NCI-H1694 treated with DMSO at 0.1 percent for 48 hours (cell line): Measurements from ENCODE around the gene FPR1.

Source experiments
- DNase-seq: peaks from one replicate; lab custom pipeline; 2025; lab: John Stamatoyannopoulos, UW

The FPR1 gene

GRCh38 chr19:51737389-51737788 lies 14.3 kb downstream of the FPR1 start:
- no peak for DNase-seq

- DNase-seq: no peak
These were observed 15.8 kb downstream of the FPR1 start for GRCh38 chr19:51735759-51736449.

GRCh38 chr19:51733742-51734522 lies 17.7 kb downstream of the FPR1 start:
- no peak for DNase-seq

GRCh38 chr19:51729781-51730180 lies 21.9 kb downstream of the FPR1 start:
- no peak for DNase-seq

GRCh38 chr19:51727349-51727880 lies 24.3 kb downstream of the FPR1 start:
- no peak for DNase-seq

- DNase-seq: no peak
These were observed 25.6 kb downstream of the FPR1 start for GRCh38 chr19:51726049-51726448.

GRCh38 chr19:51724543-51724942 lies 27.1 kb downstream of the FPR1 start:
- no peak for DNase-seq

- DNase-seq: no peak
These were observed 29.2 kb downstream of the FPR1 start for GRCh38 chr19:51722492-51722891.

GRCh38 chr19:51721905-51722304 lies 29.8 kb downstream of the FPR1 start:
- no peak for DNase-seq

- no peak for DNase-seq
These were observed 32.3 kb downstream of the FPR1 start for GRCh38 chr19:51719251-51719988.

- no peak for DNase-seq
These were observed 34.8 kb downstream of the FPR1 start for GRCh38 chr19:51716925-51717324.

- no peak for DNase-seq
These were observed 35.8 kb downstream of the FPR1 start for GRCh38 chr19:51715850-51716249.

- no peak for DNase-seq
These were observed 36.8 kb downstream of the FPR1 start for GRCh38 chr19:51714848-51715247.

- no peak for DNase-seq
These were observed 38.1 kb downstream of the FPR1 start for GRCh38 chr19:51713319-51714285.

GRCh38 chr19:51712461-51713081 lies 39.1 kb downstream of the FPR1 start:
- no peak for DNase-seq

- no peak for DNase-seq
These were observed 40.0 kb downstream of the FPR1 start for GRCh38 chr19:51711702-51712101.

GRCh38 chr19:51710163-51710562 lies 41.5 kb downstream of the FPR1 start:
- no peak for DNase-seq

- DNase-seq: no peak
These were observed 42.1 kb downstream of the FPR1 start for GRCh38 chr19:51709575-51709974.

- DNase-seq: no peak
These were observed 42.9 kb downstream of the FPR1 start for GRCh38 chr19:51708811-51709210.

- DNase-seq: no peak
These were observed 44.8 kb downstream of the FPR1 start for GRCh38 chr19:51706885-51707284.

- DNase-seq: no peak
These were observed 45.4 kb downstream of the FPR1 start for GRCh38 chr19:51706296-51706695.
